ENCODE data around the gene GBF1. TPM values are rescaled to one million over a fixed set of nuclear protein-coding genes. Genes with fewer than 3 reads are reported as not detected.
A peak's percentile ranks its signal among the peaks of the same experiment; 100 is the strongest.

Gene GBF1
- total and polyA plus RNA-seq, 2 of the 13 experiments (the other 11 are each of a cell fraction or from before 2014, with no cell fraction given): 17.1 to 21.9 TPM

- TF ChIP-seq MTERF4 (CRISPR knock-in tag; IDR thresholded peaks at IDR 0.05) (peak; percentile 34; the same call in 1 of the 2 replicates), CHD2 (IDR thresholded peaks at IDR 0.05; ENCODE audit: low read depth, low read length) (no peak), MEIS1 (CRISPR knock-in tag; IDR thresholded peaks at IDR 0.05; ENCODE audit: borderline replicate concordance) (no peak), ZFP82 (CRISPR knock-in tag; IDR thresholded peaks at IDR 0.05; ENCODE audit: borderline replicate concordance) (peak; percentile 94), ZNF263 (CRISPR knock-in tag; IDR thresholded peaks at IDR 0.05) (peak; percentile 50), KLF16 (CRISPR knock-in tag; IDR thresholded peaks at IDR 0.05) (peak in 1 of 2 experiments; percentile 56; a peak in 1 of 4 replicates), KDM3A (CRISPR knock-in tag; IDR thresholded peaks at IDR 0.05; ENCODE audit: low read depth) (no peak; the same call in 1 of the 2 replicates), ZNF414 (CRISPR knock-in tag; IDR thresholded peaks at IDR 0.05) (no peak), NR2F1 (CRISPR knock-in tag; IDR thresholded peaks at IDR 0.05) (no peak; a peak in 1 of 4 replicates), TEAD3 (CRISPR knock-in tag; optimal IDR thresholded peaks at IDR 0.05; ENCODE audit: borderline replicate concordance) (peak; percentile 34), ZFP36 (IDR thresholded peaks at IDR 0.05; ENCODE audit: borderline replicate concordance, low read depth, low read length, partially characterized antibody) (no peak), HOXA7 (CRISPR knock-in tag; IDR thresholded peaks at IDR 0.05) (no peak), ZNF12 (CRISPR knock-in tag; IDR thresholded peaks at IDR 0.05) (0 out of 2 replicates have a peak, but pooled peaks have one; percentile 25), HNF1A (IDR thresholded peaks at IDR 0.05; ENCODE audit: low read depth) (no peak), HNF1A (CRISPR knock-in tag; IDR thresholded peaks at IDR 0.05; ENCODE audit: borderline replicate concordance) (0 out of 2 replicates have a peak, but pooled peaks have one; percentile 41), ERF (CRISPR knock-in tag; IDR thresholded peaks at IDR 0.05) (peak; percentile 51), REL (CRISPR knock-in tag; conservative IDR thresholded peaks at IDR 0.05) (no peak), MEIS2 (CRISPR knock-in tag; IDR thresholded peaks at IDR 0.05) (peak; percentile 47; the same call in 1 of the 2 replicates), HNRNPL (IDR thresholded peaks at IDR 0.05; ENCODE audit: low read depth, low read length) (no peak), IRF2 (CRISPR knock-in tag; IDR thresholded peaks at IDR 0.05) (no peak), RORA (CRISPR knock-in tag; IDR thresholded peaks at IDR 0.05) (no peak)
- TF ChIP-seq, protein P1, sequence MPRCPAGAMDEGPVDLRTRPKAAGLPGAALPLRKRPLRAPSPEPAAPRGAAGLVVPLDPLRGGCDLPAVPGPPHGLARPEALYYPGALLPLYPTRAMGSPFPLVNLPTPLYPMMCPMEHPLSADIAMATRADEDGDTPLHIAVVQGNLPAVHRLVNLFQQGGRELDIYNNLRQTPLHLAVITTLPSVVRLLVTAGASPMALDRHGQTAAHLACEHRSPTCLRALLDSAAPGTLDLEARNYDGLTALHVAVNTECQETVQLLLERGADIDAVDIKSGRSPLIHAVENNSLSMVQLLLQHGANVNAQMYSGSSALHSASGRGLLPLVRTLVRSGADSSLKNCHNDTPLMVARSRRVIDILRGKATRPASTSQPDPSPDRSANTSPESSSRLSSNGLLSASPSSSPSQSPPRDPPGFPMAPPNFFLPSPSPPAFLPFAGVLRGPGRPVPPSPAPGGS (CRISPR knock-in tag; IDR thresholded peaks at IDR 0.05): 0 out of 2 replicates have a peak, but pooled peaks have one; percentile 12
Measured at GRCh38 chr10:102419269-102420180, 174.2 kb downstream of the GBF1 start (continued).
